MCF 10A (cell line): ENCODE data around the gene USP48. TPM values are rescaled to one million over a fixed set of nuclear protein-coding genes. Genes with fewer than 3 reads are reported as not detected.

ENCODE experiments used
- BruUV-seq: library from RNA; stranded (reverse); fragments of 400-500 nt; replicated peaks from 2 replicates; lab custom pipeline; 2021; lab: Mats Ljungman, UMichigan
- CTCF ChIA-PET: fragments of 300-600 bp; sonication (Branson Sonifier 250); formaldehyde crosslinking; extraction: SDS; loops from one replicate; lab custom pipeline; 2021; ENCODE audit warnings: antibody characterized with exemption, inconsistent platforms; lab: Yijun Ruan, JAX
- POLR2A ChIA-PET: fragments of 300-600, 350-650 bp; sonication (Branson Sonifier 250); formaldehyde crosslinking; extraction: SDS; loops from one replicate; lab custom pipeline; 2020; ENCODE audit warnings: antibody characterized with exemption, inconsistent platforms; lab: Yijun Ruan, JAX
- DNase-seq: peaks from one replicate; pipeline ENCODE4 v3.0.0-alpha.2; 2018; ENCODE audit not compliant: unreplicated experiment
- H3K27ac Mint-ChIP-seq: one replicate; pipeline ENCODE4 v1.8.0; 2022; ENCODE audit warnings: mild to moderate bottlenecking, low read depth, mixed read lengths; ENCODE audit not compliant: unreplicated experiment
- H3K27me3 Mint-ChIP-seq: one replicate; pipeline ENCODE4 v1.8.0; 2022; ENCODE audit warnings: mixed read lengths; ENCODE audit not compliant: insufficient read depth, unreplicated experiment
- H3K36me3 Mint-ChIP-seq: one replicate; pipeline ENCODE4 v1.8.0; 2022; ENCODE audit warnings: mild to moderate bottlenecking, moderate library complexity, mixed read lengths; ENCODE audit not compliant: insufficient read depth, unreplicated experiment
- H3K4me1 Mint-ChIP-seq: one replicate; pipeline ENCODE4 v1.8.0; 2022; ENCODE audit warnings: mixed read lengths; ENCODE audit not compliant: insufficient read depth, unreplicated experiment
- H3K4me3 Mint-ChIP-seq: one replicate; pipeline ENCODE4 v1.8.0; 2022; ENCODE audit warnings: mild to moderate bottlenecking, moderate library complexity, mixed read lengths; ENCODE audit not compliant: unreplicated experiment
- H3K9me3 Mint-ChIP-seq: one replicate; pipeline ENCODE4 v1.8.0; 2022; ENCODE audit warnings: mixed read lengths; ENCODE audit not compliant: unreplicated experiment
- intact Hi-C: fragments of 100-400 bp; cut with micrococcal nuclease; formaldehyde crosslinking; loops from 2 replicates; pipeline ENCODE4 v1.14.1; 2022
- total RNA-seq: library from RNA; stranded (reverse); gene quantifications from 2 replicates; pipeline ENCODE4 v1.2.3, GENCODE V29; 2022
- TF ChIP-seq, protein P1 (sequence below): fragments of 200-600 bp; IDR thresholded peaks from one replicate; pipeline ENCODE4 v1.8.0; 2022; ENCODE audit warnings: antibody characterized with exemption, mild to moderate bottlenecking; ENCODE audit not compliant: unreplicated experiment

Gene USP48
- total RNA-seq, 1 experiment from 2014 or later: 64.8 TPM

DNA sequence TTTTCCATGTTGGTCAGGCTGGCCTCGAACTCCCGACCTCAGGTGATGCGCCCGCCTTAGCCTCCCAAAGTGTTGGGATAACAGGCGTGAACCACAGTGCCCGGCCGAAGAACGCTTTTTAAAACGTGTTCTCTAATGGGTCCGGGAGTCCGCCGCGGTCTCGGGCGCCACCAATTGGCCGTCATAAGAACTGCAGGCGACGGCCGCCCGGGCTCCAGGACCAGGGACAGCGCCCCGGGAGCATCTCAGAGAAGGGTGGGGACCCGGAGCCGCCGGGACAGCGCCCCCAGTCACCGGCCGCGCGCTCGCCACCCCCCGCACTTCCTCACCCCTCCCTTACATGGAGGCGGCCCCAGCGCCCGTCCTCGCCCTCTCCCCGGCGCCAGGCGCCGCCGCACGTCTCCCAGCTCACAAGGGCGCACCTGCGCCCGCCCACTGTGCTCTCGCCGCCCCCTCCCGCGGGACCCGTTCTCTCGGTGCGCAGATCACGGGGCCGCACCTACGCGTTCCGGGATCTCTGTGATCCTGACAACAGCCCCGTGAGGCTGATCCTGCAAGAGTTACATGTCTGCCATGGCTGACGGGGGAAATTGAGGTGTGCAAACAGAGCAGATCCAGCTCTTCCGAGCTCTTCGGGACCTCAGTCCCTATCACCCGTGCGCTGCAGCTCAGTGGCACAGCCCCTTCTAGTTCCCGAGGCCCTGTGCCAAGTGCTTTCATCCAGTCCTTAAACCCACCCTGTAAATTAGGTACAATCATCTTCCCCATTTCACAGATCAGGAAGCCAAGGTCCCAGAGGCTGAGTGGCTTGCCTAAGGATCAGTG is 123.6 kb downstream of the USP48 start:
- peak overlapping the region; percentile 35 for H3K4me3 Mint-ChIP-seq
- intact Hi-C loops: loop anchor here (5.0 to 10.0 kb wide), 3 partner anchors 145 to 758 kb away; no protein-coding TSS in a partner anchor
- peak; percentile 62 for DNase-seq
- peaks cover 29% of the 10 kb centered on the region for H3K27me3 Mint-ChIP-seq
- no peaks in the 10 kb centered on the region for H3K4me1 Mint-ChIP-seq
- ChIA-PET CTCF (interaction anchor here (0.5 to 4.7 kb wide), 29 partner anchors 9 to 1850 kb away, joined by 3 to 33 read pairs (median 3); partner anchors contain the start of gene ALPL), POLR2A (interaction anchor here (0.6 to 1.1 kb wide), 5 partner anchors 21 to 1434 kb away, joined by 3 to 4 read pairs (median 3); no protein-coding TSS in a partner anchor)
- no peaks in the 10 kb centered on the region for H3K9me3 Mint-ChIP-seq
- BruUV-seq: no TSS peak
- TF ChIP-seq, protein P1, sequence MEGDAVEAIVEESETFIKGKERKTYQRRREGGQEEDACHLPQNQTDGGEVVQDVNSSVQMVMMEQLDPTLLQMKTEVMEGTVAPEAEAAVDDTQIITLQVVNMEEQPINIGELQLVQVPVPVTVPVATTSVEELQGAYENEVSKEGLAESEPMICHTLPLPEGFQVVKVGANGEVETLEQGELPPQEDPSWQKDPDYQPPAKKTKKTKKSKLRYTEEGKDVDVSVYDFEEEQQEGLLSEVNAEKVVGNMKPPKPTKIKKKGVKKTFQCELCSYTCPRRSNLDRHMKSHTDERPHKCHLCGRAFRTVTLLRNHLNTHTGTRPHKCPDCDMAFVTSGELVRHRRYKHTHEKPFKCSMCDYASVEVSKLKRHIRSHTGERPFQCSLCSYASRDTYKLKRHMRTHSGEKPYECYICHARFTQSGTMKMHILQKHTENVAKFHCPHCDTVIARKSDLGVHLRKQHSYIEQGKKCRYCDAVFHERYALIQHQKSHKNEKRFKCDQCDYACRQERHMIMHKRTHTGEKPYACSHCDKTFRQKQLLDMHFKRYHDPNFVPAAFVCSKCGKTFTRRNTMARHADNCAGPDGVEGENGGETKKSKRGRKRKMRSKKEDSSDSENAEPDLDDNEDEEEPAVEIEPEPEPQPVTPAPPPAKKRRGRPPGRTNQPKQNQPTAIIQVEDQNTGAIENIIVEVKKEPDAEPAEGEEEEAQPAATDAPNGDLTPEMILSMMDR: peak; percentile 99
- no peak overlapping the region for H3K27ac Mint-ChIP-seq
- peaks cover 3% of the 10 kb centered on the region for H3K36me3 Mint-ChIP-seq

DNA sequence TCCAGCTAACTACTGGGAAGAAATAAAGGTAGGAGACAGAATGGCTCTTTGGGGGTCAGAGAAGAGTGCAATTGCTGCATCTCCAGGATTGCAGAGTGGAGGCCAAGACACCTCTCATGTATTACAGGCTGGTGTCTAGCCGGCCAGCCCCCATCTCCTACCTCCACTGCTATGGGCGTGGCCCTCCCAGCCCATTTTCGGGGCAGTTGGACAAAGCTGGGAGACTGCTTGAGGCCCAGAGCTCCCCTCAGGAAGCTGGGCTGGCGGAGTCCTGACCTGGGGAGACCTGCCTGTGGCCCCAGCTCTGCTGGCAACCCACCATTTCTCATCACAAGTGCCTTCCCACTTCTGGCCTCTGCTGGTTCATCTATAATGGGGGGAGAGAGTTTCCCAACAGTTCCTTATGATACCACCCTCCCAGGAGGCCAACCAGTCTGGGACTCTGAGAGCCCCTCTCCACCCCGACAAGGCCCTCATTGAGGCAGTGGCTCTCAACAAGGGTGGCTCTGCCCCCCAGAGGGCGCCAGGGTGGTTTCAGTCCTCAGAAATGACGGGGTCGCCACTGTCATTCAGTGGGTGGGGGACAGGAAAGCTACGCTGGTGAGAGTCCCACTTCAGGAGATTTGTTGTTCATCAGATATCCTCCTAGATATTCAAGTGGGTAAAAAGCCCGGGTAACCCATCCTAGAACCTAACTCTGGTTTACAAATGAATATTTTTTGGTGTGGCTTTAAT is 125.3 kb downstream of the USP48 start:
- peaks cover 29% of the 10 kb centered on the region for H3K27me3 Mint-ChIP-seq
- H3K9me3 Mint-ChIP-seq: no peaks in the 10 kb centered on the region
- DNase-seq: no peak
- BruUV-seq: no TSS peak
- POLR2A ChIA-PET: no interaction called here
- no peak overlapping the region for H3K4me3 Mint-ChIP-seq
- peaks cover 4% of the 10 kb centered on the region for H3K36me3 Mint-ChIP-seq
- intact Hi-C loops: loop anchor here (5.0 to 10.0 kb wide), 3 partner anchors 143 to 760 kb away; no protein-coding TSS in a partner anchor
- H3K4me1 Mint-ChIP-seq: no peaks in the 10 kb centered on the region
- no peak overlapping the region for H3K27ac Mint-ChIP-seq
- CTCF ChIA-PET: interaction anchor here (0.6 to 4.7 kb wide), 9 partner anchors 14 to 655 kb away, joined by 3 to 33 read pairs (median 3); partner anchors contain the start of gene ALPL
- TF ChIP-seq, protein P1: no peak

DNA sequence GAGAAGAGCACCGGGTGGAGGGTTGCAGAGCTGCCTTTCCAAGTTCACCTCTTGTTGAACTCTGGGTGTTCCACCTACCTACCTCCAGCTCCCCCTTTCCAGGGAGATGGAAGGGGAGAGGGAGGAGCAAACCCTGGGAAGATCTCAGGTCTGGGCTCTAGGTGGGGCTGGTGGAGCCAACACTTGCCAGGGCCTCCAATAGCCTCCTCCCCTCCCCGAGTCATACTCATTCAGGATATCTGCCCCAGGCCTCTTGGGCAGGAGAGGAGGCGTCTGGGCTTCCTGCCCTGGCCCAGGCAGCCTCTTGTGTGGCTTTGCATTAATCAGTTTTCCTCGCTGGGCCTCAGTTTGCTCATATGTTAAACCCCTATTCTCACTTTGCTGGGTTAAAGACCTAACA is 127.2 kb downstream of the USP48 start:
- H3K27ac Mint-ChIP-seq: no peak overlapping the region
- peaks cover 4% of the 10 kb centered on the region for H3K36me3 Mint-ChIP-seq
- DNase-seq: peak; percentile 70
- BruUV-seq: no TSS peak
- peaks cover 14% of the 10 kb centered on the region for H3K27me3 Mint-ChIP-seq
- no peak overlapping the region for H3K4me3 Mint-ChIP-seq
- TF ChIP-seq, protein P1: peak; percentile 10
- ChIA-PET POLR2A (no interaction called here), CTCF (interaction anchor here (0.6 to 1.4 kb wide), 4 partner anchors 9 to 424 kb away, joined by 3 to 4 read pairs (median 3); no protein-coding TSS in a partner anchor)
- intact Hi-C loops: loop anchor here (5.0 to 10.0 kb wide), 3 partner anchors 141 to 762 kb away; no protein-coding TSS in a partner anchor
- no peaks in the 10 kb centered on the region for H3K9me3 Mint-ChIP-seq
- no peaks in the 10 kb centered on the region for H3K4me1 Mint-ChIP-seq
